Astrocyte (in vitro differentiated cells and primary cell): Measurements from ENCODE around the gene MEGF11. TPM values are rescaled to one million over a fixed set of nuclear protein-coding genes. Genes with fewer than 3 reads are reported as not detected.

Experiments used
- DNase-seq: peaks from one replicate; pipeline ENCODE4 v3.0.0-alpha.2; 2010; ENCODE audit warnings: low read depth
- FAIRE-seq: peaks from 2 replicates; lab custom pipeline; 2011; peaks lifted over from hg19 to GRCh38; lab: Jason Lieb, UNC
- H2AFZ ChIP-seq: 2 replicates; pipeline ENCODE4 v1.6.0; 2012; ENCODE audit warnings: low read depth, low read length, inconsistent platforms
- H3K27ac ChIP-seq: 2 replicates; pipeline ENCODE4 v1.5.1; 2011; ENCODE audit warnings: low read depth, low read length, inconsistent platforms
- H3K27me3 ChIP-seq: 2 replicates; pipeline ENCODE4 v1.6.0; 2011; ENCODE audit warnings: low read length, inconsistent platforms; ENCODE audit not compliant: insufficient read depth
- H3K36me3 ChIP-seq: 2 replicates; pipeline ENCODE4 v1.5.1; 2011; ENCODE audit warnings: low read length, inconsistent platforms; ENCODE audit not compliant: insufficient read depth
- H3K4me1 ChIP-seq: 2 replicates; pipeline ENCODE4 v1.5.1; 2011; ENCODE audit warnings: low read length, inconsistent platforms; ENCODE audit not compliant: insufficient read depth
- H3K4me2 ChIP-seq: 2 replicates; pipeline ENCODE4 v1.6.0; 2012; ENCODE audit warnings: low read length, inconsistent platforms
- H3K4me3 ChIP-seq: 2 replicates; pipeline ENCODE4 v1.5.1; 2011; ENCODE audit warnings: low read depth, mild to moderate bottlenecking, low read length, inconsistent platforms; ENCODE audit not compliant: insufficient read depth
- H3K79me2 ChIP-seq: 2 replicates; pipeline ENCODE4 v1.6.0; 2012; ENCODE audit warnings: mild to moderate bottlenecking, low read length, inconsistent platforms; ENCODE audit not compliant: insufficient read depth
- H3K9ac ChIP-seq: 2 replicates; pipeline ENCODE4 v1.6.0; 2012; ENCODE audit warnings: mild to moderate bottlenecking, low read length, inconsistent platforms
- H3K9me3 ChIP-seq: 2 replicates; pipeline ENCODE4 v1.5.1; 2012; ENCODE audit warnings: low read depth, mild to moderate bottlenecking, low read length, inconsistent platforms; ENCODE audit not compliant: insufficient read depth
- H4K20me1 ChIP-seq: 2 replicates; pipeline ENCODE4 v1.6.0; 2012; ENCODE audit warnings: low read length, inconsistent platforms; ENCODE audit not compliant: insufficient read depth
- H3K27ac Mint-ChIP-seq: one replicate; pipeline ENCODE4 v1.8.0; 2021; ENCODE audit warnings: mild to moderate bottlenecking, mixed read lengths; ENCODE audit not compliant: unreplicated experiment
- H3K27me3 Mint-ChIP-seq: one replicate; pipeline ENCODE4 v1.8.0; 2021; ENCODE audit warnings: low read depth, mixed read lengths; ENCODE audit not compliant: unreplicated experiment
- H3K36me3 Mint-ChIP-seq: one replicate; pipeline ENCODE4 v1.8.0; 2021; ENCODE audit warnings: low read depth, mixed read lengths; ENCODE audit not compliant: unreplicated experiment
- H3K4me1 Mint-ChIP-seq: one replicate; pipeline ENCODE4 v1.8.0; 2021; ENCODE audit warnings: low read depth, mixed read lengths; ENCODE audit not compliant: unreplicated experiment
- H3K4me3 Mint-ChIP-seq: one replicate; pipeline ENCODE4 v1.8.0; 2021; ENCODE audit warnings: mild to moderate bottlenecking, moderate library complexity, mixed read lengths; ENCODE audit not compliant: unreplicated experiment
- H3K9me3 Mint-ChIP-seq: one replicate; pipeline ENCODE4 v1.8.0; 2021; ENCODE audit warnings: mild to moderate bottlenecking, mixed read lengths; ENCODE audit not compliant: unreplicated experiment
- CTCF ChIP-seq: IDR thresholded peaks from 2 replicates; pipeline ENCODE4 v1.5.1; 2011; ENCODE audit warnings: low read depth, mild to moderate bottlenecking, inconsistent platforms, low read length, moderate library complexity; ENCODE audit not compliant: insufficient read depth
- EZH2 ChIP-seq: IDR thresholded peaks from 2 replicates; pipeline ENCODE4 v1.6.1; 2012; ENCODE audit warnings: mild to moderate bottlenecking, low read length, inconsistent platforms; ENCODE audit not compliant: insufficient read depth
- total RNA-seq: library from RNA; stranded (reverse); gene quantifications from 2 replicates; pipeline ENCODE4 v1.2.1, GENCODE V29; 2021

Gene MEGF11
- total RNA-seq, 1 donor from 2014 or later: 0.16 TPM

- H4K20me1 ChIP-seq: no peaks in the 10 kb centered on the region
- H3K4me2 ChIP-seq: no peak overlapping the region
- DNase-seq: no peak
- FAIRE-seq: no peak
- Mint-ChIP-seq H3K27ac (no peak overlapping the region), H3K27me3 (peaks cover 40% of the 10 kb centered on the region), H3K9me3 (no peaks in the 10 kb centered on the region), H3K4me3 (no peak overlapping the region), H3K4me1 (no peaks in the 10 kb centered on the region), H3K36me3 (no peaks in the 10 kb centered on the region)
- no peak overlapping the region for H2AFZ ChIP-seq
- H3K9ac ChIP-seq: no peak overlapping the region
- H3K4me3 ChIP-seq: no peak overlapping the region
- no peaks in the 10 kb centered on the region for H3K9me3 ChIP-seq
- no peaks in the 10 kb centered on the region for H3K4me1 ChIP-seq
- H3K79me2 ChIP-seq: no peaks in the 10 kb centered on the region
- H3K36me3 ChIP-seq: no peaks in the 10 kb centered on the region
- TF ChIP-seq CTCF (no peak), EZH2 (no peak)
- no peak overlapping the region for H3K27ac ChIP-seq
- peaks cover 11% of the 10 kb centered on the region for H3K27me3 ChIP-seq
Observed at GRCh38 chr15:66211670-66212562, 41.6 kb downstream of the MEGF11 start.

GRCh38 chr15:66210684-66211083 is 42.9 kb downstream of the MEGF11 start:
- Mint-ChIP-seq H3K4me3 (no peak overlapping the region), H3K4me1 (no peaks in the 10 kb centered on the region), H3K27me3 (peaks cover 34% of the 10 kb centered on the region), H3K9me3 (no peaks in the 10 kb centered on the region), H3K27ac (no peak overlapping the region), H3K36me3 (no peaks in the 10 kb centered on the region)
- Histone ChIP-seq H4K20me1 (no peaks in the 10 kb centered on the region), H3K9me3 (no peaks in the 10 kb centered on the region), H3K4me2 (no peak overlapping the region), H3K27ac (no peak overlapping the region), H3K79me2 (no peaks in the 10 kb centered on the region), H3K4me1 (no peaks in the 10 kb centered on the region), H3K27me3 (peaks cover 11% of the 10 kb centered on the region), H3K9ac (no peak overlapping the region), H3K4me3 (no peak overlapping the region), H2AFZ (no peak overlapping the region), H3K36me3 (no peaks in the 10 kb centered on the region)
- no peak for TF ChIP-seq EZH2
- TF ChIP-seq CTCF: no peak
- no peak for FAIRE-seq
- DNase-seq: no peak

- Histone ChIP-seq H3K9ac (no peak overlapping the region), H3K27ac (no peak overlapping the region), H3K4me1 (no peaks in the 10 kb centered on the region), H3K4me3 (no peak overlapping the region), H3K9me3 (no peaks in the 10 kb centered on the region), H4K20me1 (no peaks in the 10 kb centered on the region), H3K27me3 (no peaks in the 10 kb centered on the region), H3K36me3 (no peaks in the 10 kb centered on the region), H2AFZ (no peak overlapping the region), H3K4me2 (no peak overlapping the region), H3K79me2 (no peaks in the 10 kb centered on the region)
- H3K4me3 Mint-ChIP-seq: no peak overlapping the region
- H3K4me1 Mint-ChIP-seq: peaks cover 12% of the 10 kb centered on the region
- no peaks in the 10 kb centered on the region for H3K9me3 Mint-ChIP-seq
- H3K27me3 Mint-ChIP-seq: peaks cover 9% of the 10 kb centered on the region
- H3K36me3 Mint-ChIP-seq: no peaks in the 10 kb centered on the region
- no peak overlapping the region for H3K27ac Mint-ChIP-seq
- TF ChIP-seq EZH2 (no peak), CTCF (no peak)
- no peak for FAIRE-seq
- DNase-seq: no peak
Observed at GRCh38 chr15:66198757-66199156, 54.8 kb downstream of the MEGF11 start.
